Measurements from ENCODE around the gene EIF5A. TPM values are rescaled to one million over a fixed set of nuclear protein-coding genes. Genes with fewer than 3 reads are reported as not detected.

Gene EIF5A
- 1,536 to 1,701 TPM (median 1,628 TPM) in 5 replicates for total RNA-seq (2022; extraction: Qiagen RNA extraction)

GRCh38 chr17:7306911-7307685 is at the start of gene EIF5A:
TSS of gene EIF5A (plus strand) at chr17:7307628. CDS start at chr17:7309636, 2,008 bp downstream.

DNA sequence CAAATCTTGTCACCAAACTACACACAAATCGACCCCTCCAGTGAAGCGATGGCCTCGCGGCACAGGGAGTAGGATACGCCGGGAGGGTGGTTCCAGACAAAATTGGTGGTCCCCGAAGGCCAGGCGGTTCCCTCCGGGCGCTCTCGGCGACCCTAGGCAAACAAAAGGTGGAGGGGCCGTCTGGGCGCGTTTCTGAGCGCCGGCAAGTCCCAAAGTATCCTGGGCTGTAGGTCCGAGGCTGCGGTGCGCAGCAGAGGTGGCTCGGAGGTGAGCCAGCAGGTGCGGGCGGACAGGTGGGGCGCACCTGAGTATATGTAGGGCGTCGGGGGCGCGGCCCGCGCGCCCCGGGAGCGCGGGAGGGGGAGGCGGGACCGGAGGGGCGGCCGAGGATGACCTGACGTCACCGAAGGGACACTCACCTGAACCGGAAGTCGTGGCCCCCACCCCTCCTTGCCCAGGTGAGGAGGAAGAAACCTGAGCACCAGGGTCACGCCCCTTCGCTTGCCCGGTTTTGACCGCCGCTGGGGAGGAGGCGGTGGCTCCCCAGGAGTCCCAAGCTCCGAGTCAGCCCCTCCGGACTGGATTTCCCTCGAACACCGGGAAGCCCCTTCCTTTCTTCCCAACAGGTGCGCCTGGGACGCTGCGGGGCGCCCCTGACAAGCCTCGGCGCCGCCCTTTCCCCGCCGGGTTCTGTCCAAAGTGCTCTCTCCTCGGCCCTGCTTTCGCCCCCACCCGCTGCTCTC is 45.1 kb upstream of the EIF5A start, which contains the start of gene CLDN7:
TSS of gene CLDN7 (minus strand) at position 287 of the 743 bp plus-strand sequence. CDS start 435 bp downstream, outside the sequence.

DNA sequence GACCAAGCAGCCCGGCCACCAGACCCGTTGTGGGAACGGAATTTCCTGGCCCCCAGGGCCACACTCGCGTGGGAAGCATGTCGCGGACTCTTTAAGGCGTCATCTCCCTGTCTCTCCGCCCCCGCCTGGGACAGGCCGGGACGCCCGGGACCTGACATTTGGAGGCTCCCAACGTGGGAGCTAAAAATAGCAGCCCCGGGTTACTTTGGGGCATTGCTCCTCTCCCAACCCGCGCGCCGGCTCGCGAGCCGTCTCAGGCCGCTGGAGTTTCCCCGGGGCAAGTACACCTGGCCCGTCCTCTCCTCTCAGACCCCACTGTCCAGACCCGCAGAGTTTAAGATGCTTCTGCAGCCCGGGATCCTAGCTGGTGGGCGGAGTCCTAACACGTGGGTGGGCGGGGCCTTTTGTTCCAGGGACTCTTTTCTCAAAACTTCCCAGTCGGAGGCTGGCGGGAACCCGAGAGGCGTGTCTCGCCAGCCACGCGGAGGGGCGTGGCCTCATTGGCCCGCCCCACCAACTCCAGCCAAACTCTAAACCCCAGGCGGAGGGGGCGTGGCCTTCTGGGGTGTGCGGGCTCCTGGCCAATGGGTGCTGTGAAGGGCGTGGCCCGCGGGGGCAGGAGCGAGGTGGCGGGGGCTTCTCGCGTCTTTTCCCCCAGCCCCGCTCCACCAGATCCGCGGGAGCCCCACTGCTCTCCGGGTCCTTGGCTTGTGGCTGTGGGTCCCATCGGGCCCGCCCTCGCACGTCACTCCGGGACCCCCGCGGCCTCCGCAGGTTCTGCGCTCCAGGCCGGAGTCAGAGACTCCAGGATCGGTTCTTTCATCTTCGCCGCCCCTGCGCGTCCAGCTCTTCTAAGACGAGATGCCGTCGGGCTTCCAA is 26.1 kb upstream of the EIF5A start, which contains the start of gene SLC2A4:
TSS of gene SLC2A4 (plus strand) at position 645 of the 879 bp plus-strand sequence. CDS start at position 862, 217 bp downstream.

GRCh38 chr17:7294614-7295153 is 12.7 kb upstream of the EIF5A start, which contains the start of gene YBX2:
TSS of gene YBX2 (minus strand) at chr17:7294639. CDS start at chr17:7294500, 139 bp downstream.

GRCh38 chr17:7314719-7315569 is 7.5 kb downstream of the EIF5A start, which contains the start of gene GPS2:
TSS of gene GPS2 (minus strand) at chr17:7315360. CDS start at chr17:7315052, 308 bp downstream.

GRCh38 chr17:7328840-7329373 is 21.5 kb downstream of the EIF5A start, which contains the start of gene NEURL4:
TSS of gene NEURL4 (minus strand) at chr17:7329335. CDS start at chr17:7329312, 23 bp downstream.

DNA sequence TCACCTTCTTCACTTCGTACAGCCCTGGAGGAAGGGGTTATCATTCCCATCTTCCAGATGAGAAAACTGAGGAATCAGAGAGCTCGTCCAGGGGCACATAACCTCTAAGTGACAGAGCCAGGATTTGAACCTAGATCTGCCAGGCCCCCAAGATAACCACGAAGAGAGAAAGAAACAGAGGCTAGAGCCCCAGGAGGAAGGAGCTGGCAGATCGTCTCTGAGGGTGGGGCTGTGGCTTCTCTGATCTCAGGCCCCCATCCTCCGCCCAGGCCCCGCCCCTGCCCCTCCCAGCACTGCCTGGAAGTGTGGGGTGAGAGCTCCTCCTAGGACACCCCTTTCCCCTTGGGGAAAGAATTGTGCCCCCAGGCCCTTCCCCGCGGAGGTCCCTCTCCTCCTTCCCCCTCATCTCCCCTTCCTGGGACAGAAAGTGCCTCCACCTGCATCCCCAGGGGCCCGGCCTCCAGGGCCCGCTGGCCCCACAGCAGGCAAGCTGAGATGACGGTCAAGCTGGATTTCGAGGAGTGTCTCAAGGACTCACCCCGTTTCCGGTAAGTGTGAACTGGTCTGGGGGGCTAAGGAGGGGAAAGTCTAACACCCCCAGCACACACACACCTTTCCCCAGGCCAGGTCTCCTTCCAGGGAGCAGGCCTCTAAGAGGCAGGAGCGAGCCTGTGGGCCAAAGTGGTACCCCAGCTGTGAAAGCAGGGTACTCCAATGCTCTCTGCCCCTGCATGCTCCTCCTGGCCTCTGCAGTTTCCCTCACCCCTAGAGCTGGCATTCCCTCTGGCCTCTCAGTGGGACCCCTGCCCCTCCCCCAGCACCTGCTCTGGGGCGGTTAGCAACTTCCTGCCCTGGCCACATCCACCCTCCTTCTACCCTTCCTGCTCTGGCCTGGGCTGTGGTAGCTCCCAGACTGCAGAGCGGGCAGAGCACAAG is 29.1 kb downstream of the EIF5A start, which contains the start of gene ACAP1:
TSS of gene ACAP1 (plus strand) at position 290 of the 936 bp plus-strand sequence. CDS start at position 496, 206 bp downstream.

DNA sequence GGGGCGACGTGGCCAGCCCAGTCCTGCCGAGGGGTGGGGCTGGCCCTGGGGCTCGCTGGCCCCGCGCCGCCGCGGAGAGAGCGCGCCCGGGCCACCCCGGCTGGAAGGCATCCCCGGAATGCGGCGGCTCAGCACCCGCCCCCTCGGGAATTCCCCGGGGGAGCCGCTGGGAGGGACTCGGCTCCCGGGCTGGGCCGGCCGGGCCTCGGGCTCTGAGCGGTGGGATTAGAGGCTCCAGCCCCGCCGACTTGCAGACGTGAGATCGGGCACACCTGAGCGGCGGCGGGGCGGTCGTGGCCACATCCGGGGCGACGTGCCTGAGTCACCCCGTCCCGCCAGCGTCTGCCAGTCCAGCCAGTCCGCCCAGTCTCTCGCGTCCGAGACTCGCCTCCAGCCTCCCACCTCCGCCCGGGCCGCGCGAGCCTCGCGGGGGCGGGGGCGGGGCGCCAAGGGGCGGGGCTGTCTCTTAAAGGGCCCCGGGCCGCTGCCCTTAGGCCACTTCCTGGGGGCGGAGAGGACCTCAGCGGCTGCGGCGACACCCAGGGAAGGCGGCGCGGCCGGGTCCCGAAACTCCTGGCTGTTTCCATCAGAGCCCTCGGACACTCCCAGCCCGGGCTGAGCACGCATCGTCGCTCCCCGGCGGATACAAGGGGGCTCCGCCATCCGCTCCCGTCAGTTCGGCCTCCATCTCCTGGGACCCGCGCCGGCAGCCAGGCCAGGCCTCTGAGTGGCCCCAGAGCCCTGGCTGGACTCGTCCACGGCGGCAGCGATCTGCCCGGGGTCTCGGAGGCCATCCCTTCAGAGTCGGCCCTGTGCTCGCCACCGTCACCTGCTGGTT is 44.5 kb downstream of the EIF5A start, which contains the start of gene KCTD11:
TSS of gene KCTD11 (plus strand) at position 498 of the 838 bp plus-strand sequence.

DNA sequence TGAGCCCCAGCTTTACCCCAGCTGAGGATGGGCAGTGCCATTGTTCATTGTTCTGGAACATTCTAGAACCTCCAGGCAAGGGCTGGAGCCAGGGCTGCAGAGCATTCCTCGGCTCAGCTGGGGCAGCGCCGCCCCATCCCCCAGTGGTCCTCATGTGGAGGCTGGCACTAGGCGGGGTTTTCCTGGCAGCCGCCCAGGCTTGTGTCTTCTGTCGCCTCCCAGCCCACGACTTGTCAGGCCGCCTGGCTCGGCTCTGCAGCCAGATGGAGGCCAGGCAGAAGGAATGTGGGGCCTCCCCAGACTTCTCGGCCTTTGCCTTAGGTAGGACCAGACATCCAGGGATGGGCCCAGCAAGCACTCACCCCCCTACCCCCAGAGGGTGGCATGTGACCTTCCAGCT is 47.6 kb downstream of the EIF5A start, which contains the start of gene TMEM95:
TSS of gene TMEM95 (plus strand) at position 104 of the 400 bp plus-strand sequence. CDS start at position 153, 49 bp downstream.

Other genes with a start within 250 kb of the EIF5A start
- gene CLEC10A, start 227.4 kb upstream of the EIF5A start, total RNA-seq (2022; extraction: Qiagen RNA extraction) = not detected in 5 replicates
- gene ASGR2, start 192.8 kb upstream of the EIF5A start, total RNA-seq (2022; extraction: Qiagen RNA extraction) = not detected in 5 replicates
- gene ASGR1, start 128.3 kb upstream of the EIF5A start, total RNA-seq (2022; extraction: Qiagen RNA extraction) = 0.42 to 0.98 TPM (median 0.77 TPM) in 5 replicates
- gene DLG4, start 87.8 kb upstream of the EIF5A start, total RNA-seq (2022; extraction: Qiagen RNA extraction) = 4.5 to 7.6 TPM (median 6.4 TPM) in 5 replicates
- gene ACADVL, start 87.7 kb upstream of the EIF5A start, total RNA-seq (2022; extraction: Qiagen RNA extraction) = 266 to 442 TPM (median 389 TPM) in 5 replicates
- gene DVL2, start 73.1 kb upstream of the EIF5A start, total RNA-seq (2022; extraction: Qiagen RNA extraction) = 33.5 to 47.2 TPM (median 44.9 TPM) in 5 replicates
- gene PHF23, start 68.2 kb upstream of the EIF5A start, total RNA-seq (2022; extraction: Qiagen RNA extraction) = 93.9 to 117 TPM (median 104 TPM) in 5 replicates
- gene GABARAP, start 65.2 kb upstream of the EIF5A start, total RNA-seq (2022; extraction: Qiagen RNA extraction) = 596 to 790 TPM (median 609 TPM) in 5 replicates
- 218 to 267 TPM (median 246 TPM) in 5 replicates for gene CTDNEP1, start 55.9 kb upstream of the EIF5A start, total RNA-seq (2022; extraction: Qiagen RNA extraction)
- 140 to 161 TPM (median 146 TPM) in 5 replicates for gene ELP5, start 55.4 kb upstream of the EIF5A start, total RNA-seq (2022; extraction: Qiagen RNA extraction)
- 1.9 to 3.2 TPM (median 2.6 TPM) in 5 replicates for gene CLDN7, start 45.1 kb upstream of the EIF5A start, total RNA-seq (2022; extraction: Qiagen RNA extraction)
- gene SLC2A4, start 25.9 kb upstream of the EIF5A start, total RNA-seq (2022; extraction: Qiagen RNA extraction) = 0.30 to 0.69 TPM (median 0.60 TPM) in 5 replicates
- gene YBX2, start 13.0 kb upstream of the EIF5A start, total RNA-seq (2022; extraction: Qiagen RNA extraction) = 0.45 to 0.76 TPM (median 0.57 TPM) in 5 replicates
- gene GPS2, start 7.7 kb downstream of the EIF5A start, total RNA-seq (2022; extraction: Qiagen RNA extraction) = 82.4 to 111 TPM (median 103 TPM) in 5 replicates
- 15.2 to 33.7 TPM (median 30.6 TPM) in 5 replicates for gene NEURL4, start 21.7 kb downstream of the EIF5A start, total RNA-seq (2022; extraction: Qiagen RNA extraction)
- gene ACAP1, start 28.9 kb downstream of the EIF5A start, total RNA-seq (2022; extraction: Qiagen RNA extraction) = 1.4 to 3.6 TPM (median 2.7 TPM) in 5 replicates
- gene KCTD11, start 44.5 kb downstream of the EIF5A start, total RNA-seq (2022; extraction: Qiagen RNA extraction) = 9.7 to 12.6 TPM (median 11.4 TPM) in 5 replicates
- not detected in 5 replicates for gene TMEM95, start 47.5 kb downstream of the EIF5A start, total RNA-seq (2022; extraction: Qiagen RNA extraction)
- gene TNK1, start 73.5 kb downstream of the EIF5A start, total RNA-seq (2022; extraction: Qiagen RNA extraction) = 1.1 to 1.5 TPM (median 1.3 TPM) in 5 replicates
- 36.7 to 50.6 TPM (median 41.6 TPM) in 5 replicates for gene PLSCR3, start 86.9 kb downstream of the EIF5A start, total RNA-seq (2022; extraction: Qiagen RNA extraction)
- gene TMEM256, start 96.5 kb downstream of the EIF5A start, total RNA-seq (2022; extraction: Qiagen RNA extraction) = 204 to 220 TPM (median 207 TPM) in 5 replicates
- 11.3 to 19.7 TPM (median 17.9 TPM) in 5 replicates for gene NLGN2, start 100.2 kb downstream of the EIF5A start, total RNA-seq (2022; extraction: Qiagen RNA extraction)
- gene SPEM1, start 112.7 kb downstream of the EIF5A start, total RNA-seq (2022; extraction: Qiagen RNA extraction) = 0.09 to 0.18 TPM (median 0.12 TPM) in 4 of 5 replicates, not detected in the other
- 0.13 to 0.18 TPM in 2 of 5 replicates, not detected in the others for gene SPEM2, start 118.0 kb downstream of the EIF5A start, total RNA-seq (2022; extraction: Qiagen RNA extraction)
- 0.02 to 0.05 TPM (median 0.04 TPM) in 3 of 5 replicates, not detected in the others for gene SPEM3, start 121.2 kb downstream of the EIF5A start, total RNA-seq (2022; extraction: Qiagen RNA extraction)
- 10.3 to 14.6 TPM (median 13.0 TPM) in 5 replicates for gene TMEM102, start 127.8 kb downstream of the EIF5A start, total RNA-seq (2022; extraction: Qiagen RNA extraction)
- gene FGF11, start 131.9 kb downstream of the EIF5A start, total RNA-seq (2022; extraction: Qiagen RNA extraction) = 1.1 to 1.3 TPM (median 1.1 TPM) in 5 replicates
- 6.9 to 11.8 TPM (median 9.0 TPM) in 5 replicates for gene CHRNB1, start 137.4 kb downstream of the EIF5A start, total RNA-seq (2022; extraction: Qiagen RNA extraction)
- 20.6 to 29.5 TPM (median 27.8 TPM) in 5 replicates for gene ZBTB4, start 172.0 kb downstream of the EIF5A start, total RNA-seq (2022; extraction: Qiagen RNA extraction)
- not detected in 5 replicates for gene SLC35G6, start 173.8 kb downstream of the EIF5A start, total RNA-seq (2022; extraction: Qiagen RNA extraction)
- gene POLR2A, start 176.7 kb downstream of the EIF5A start, total RNA-seq (2022; extraction: Qiagen RNA extraction) = 49.1 to 95.5 TPM (median 91.3 TPM) in 5 replicates
- 6.8 to 12.9 TPM (median 12.1 TPM) in 5 replicates for gene TNFSF12, start 241.4 kb downstream of the EIF5A start, total RNA-seq (2022; extraction: Qiagen RNA extraction)

All from A549 treated with dexamethasone at 1 μM for 4 hours (cell line).